ENCODE measurements around the gene DEAF1.

Gene DEAF1

GRCh38 chr11:624705-625635 lies 70.1 kb downstream of the DEAF1 start, which contains the start of gene CDHR5:
Gene CDHR5, minus strand, starts transcription at chr11:624955. Its CDS starts 53 bp downstream, at chr11:624902.
- H3K4me1 ChIP-seq (ENCODE audit: control insufficient read depth, insufficient read depth, low read length), result no peaks in the 10 kb centered on the region
- no peaks in the 10 kb centered on the region for H3K36me3 ChIP-seq (ENCODE audit: control insufficient read depth, insufficient read depth, low read length, severe bottlenecking)
- no peak within 1 kb of the TSS for H3K9ac ChIP-seq (ENCODE audit: low read length)
- no peak for DNase-seq (ENCODE audit: low read depth)
- H3K9me3 ChIP-seq (ENCODE audit: control insufficient read depth, low read length), result no peaks in the 10 kb centered on the region
- no peak within 1 kb of the TSS for H3K4me3 ChIP-seq (ENCODE audit: low read length)
- H3K27me3 ChIP-seq (replicated peaks; ENCODE audit: control insufficient read depth, insufficient read depth, low read length), result peaks cover 5% of the 10 kb centered on the region

- Histone ChIP-seq H3K9me3 (ENCODE audit: control insufficient read depth, low read length) (no peaks in the 10 kb centered on the region), H3K4me3 (ENCODE audit: low read length) (no peak overlapping the region), H3K4me1 (ENCODE audit: control insufficient read depth, insufficient read depth, low read length) (no peaks in the 10 kb centered on the region), H3K27me3 (replicated peaks; ENCODE audit: control insufficient read depth, insufficient read depth, low read length) (peaks cover 5% of the 10 kb centered on the region), H3K9ac (ENCODE audit: low read length) (no peak overlapping the region), H3K36me3 (ENCODE audit: control insufficient read depth, insufficient read depth, low read length, severe bottlenecking) (no peaks in the 10 kb centered on the region)
- DNase-seq (ENCODE audit: low read depth), result no peak
Observed at GRCh38 chr11:623999-624704, 70.9 kb downstream of the DEAF1 start.

- peaks cover 2% of the 10 kb centered on the region for H3K36me3 ChIP-seq (ENCODE audit: control insufficient read depth, insufficient read depth, low read length, severe bottlenecking)
- peaks cover 5% of the 10 kb centered on the region for H3K27me3 ChIP-seq (replicated peaks; ENCODE audit: control insufficient read depth, insufficient read depth, low read length)
- H3K4me3 ChIP-seq (ENCODE audit: low read length), result no peak overlapping the region
- no peak overlapping the region for H3K9ac ChIP-seq (ENCODE audit: low read length)
- no peaks in the 10 kb centered on the region for H3K4me1 ChIP-seq (ENCODE audit: control insufficient read depth, insufficient read depth, low read length)
- DNase-seq (ENCODE audit: low read depth), result no peak
- H3K9me3 ChIP-seq (ENCODE audit: control insufficient read depth, low read length), result no peaks in the 10 kb centered on the region
Observed at GRCh38 chr11:623349-623869, 71.6 kb downstream of the DEAF1 start.

DNA sequence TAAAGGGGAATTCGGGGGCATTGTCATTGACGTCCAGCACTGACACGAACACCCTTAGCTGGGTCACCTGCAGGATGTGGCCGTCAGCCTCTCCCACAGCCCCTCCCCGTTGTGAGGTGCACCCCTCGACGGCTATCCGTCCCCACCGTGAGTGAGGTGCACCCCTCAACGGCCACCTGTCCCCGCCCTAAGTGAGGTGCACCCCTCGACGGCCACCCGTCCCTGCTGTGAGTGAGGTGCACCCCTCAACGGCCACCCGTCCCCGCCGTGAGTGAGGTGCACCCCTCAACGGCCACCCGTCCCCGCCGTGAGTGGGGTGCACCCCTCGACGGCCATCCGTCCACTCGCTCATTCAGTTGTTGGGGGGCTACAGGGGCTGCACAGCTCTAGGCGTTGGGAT lies 73.2 kb downstream of the DEAF1 start:
- Histone ChIP-seq H3K9me3 (ENCODE audit: control insufficient read depth, low read length) (no peaks in the 10 kb centered on the region), H3K9ac (ENCODE audit: low read length) (no peak overlapping the region), H3K36me3 (ENCODE audit: control insufficient read depth, insufficient read depth, low read length, severe bottlenecking) (peaks cover 5% of the 10 kb centered on the region)

DNA sequence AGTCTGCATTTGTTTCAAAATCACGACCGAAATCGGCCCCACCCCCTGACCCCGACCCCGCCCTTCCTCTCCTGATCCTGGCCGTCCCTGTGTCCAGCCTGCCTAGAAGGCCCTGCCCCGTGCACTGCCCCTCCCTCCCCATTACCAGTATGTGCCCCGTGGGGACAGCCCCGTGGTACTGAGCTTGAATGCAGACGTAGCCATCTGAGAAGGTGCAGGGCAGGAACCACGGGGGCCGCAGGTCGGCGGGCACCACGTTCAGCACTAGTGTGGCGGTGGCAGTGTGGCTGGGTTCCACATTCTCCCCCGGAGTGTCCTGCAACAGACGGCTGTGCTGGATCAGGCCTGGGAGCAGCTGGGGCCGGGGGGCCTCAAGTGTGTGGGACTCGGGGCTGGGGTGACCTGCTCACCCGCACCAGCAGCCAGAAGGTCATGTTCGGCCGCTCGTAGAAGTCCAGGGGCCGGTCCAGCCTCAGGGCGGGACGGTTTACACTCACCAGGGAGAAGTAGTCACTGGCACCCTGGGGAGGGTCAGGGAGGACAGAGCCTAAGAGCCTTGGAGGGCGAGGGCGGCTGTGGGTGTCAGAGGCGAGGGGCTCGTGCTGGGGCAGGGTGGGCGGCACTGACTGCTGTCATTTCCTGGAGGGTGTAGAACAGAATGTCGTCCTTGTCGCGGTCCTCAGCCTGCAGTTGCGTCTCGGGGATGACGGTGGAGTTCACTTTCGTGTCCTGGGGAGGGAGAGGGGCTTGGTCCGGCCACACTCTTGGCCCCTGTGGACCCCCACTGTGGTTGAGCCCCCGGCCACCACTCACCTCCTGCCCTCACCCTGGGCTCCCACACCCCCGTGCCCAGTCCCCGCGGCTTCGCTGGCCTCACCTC lies 73.8 kb downstream of the DEAF1 start:
- no peak overlapping the region for H3K9ac ChIP-seq (ENCODE audit: low read length)

More for the DNA sequence above, 73.2 kb downstream of the DEAF1 start:
- DNase-seq (ENCODE audit: low read depth), result no peak
- Histone ChIP-seq H3K4me3 (ENCODE audit: low read length) (no peak overlapping the region), H3K4me1 (ENCODE audit: control insufficient read depth, insufficient read depth, low read length) (no peaks in the 10 kb centered on the region), H3K27me3 (replicated peaks; ENCODE audit: control insufficient read depth, insufficient read depth, low read length) (peaks cover 5% of the 10 kb centered on the region)

GRCh38 chr11:620201-620600 lies 74.8 kb downstream of the DEAF1 start:
- Histone ChIP-seq H3K4me1 (ENCODE audit: control insufficient read depth, insufficient read depth, low read length) (peaks cover 2% of the 10 kb centered on the region), H3K9ac (ENCODE audit: low read length) (no peak overlapping the region), H3K9me3 (ENCODE audit: control insufficient read depth, low read length) (no peaks in the 10 kb centered on the region), H3K4me3 (ENCODE audit: low read length) (no peak overlapping the region), H3K36me3 (ENCODE audit: control insufficient read depth, insufficient read depth, low read length, severe bottlenecking) (peaks cover 5% of the 10 kb centered on the region), H3K27me3 (replicated peaks; ENCODE audit: control insufficient read depth, insufficient read depth, low read length) (no peaks in the 10 kb centered on the region)
- no peak for DNase-seq (ENCODE audit: low read depth)

More for the DNA sequence above, 73.8 kb downstream of the DEAF1 start:
- Histone ChIP-seq H3K4me3 (ENCODE audit: low read length) (no peak overlapping the region), H3K4me1 (ENCODE audit: control insufficient read depth, insufficient read depth, low read length) (no peaks in the 10 kb centered on the region), H3K27me3 (replicated peaks; ENCODE audit: control insufficient read depth, insufficient read depth, low read length) (peaks cover 5% of the 10 kb centered on the region), H3K36me3 (ENCODE audit: control insufficient read depth, insufficient read depth, low read length, severe bottlenecking) (peaks cover 5% of the 10 kb centered on the region), H3K9me3 (ENCODE audit: control insufficient read depth, low read length) (no peaks in the 10 kb centered on the region)
- no peak for DNase-seq (ENCODE audit: low read depth)

- no peak for DNase-seq (ENCODE audit: low read depth)
- Histone ChIP-seq H3K4me1 (ENCODE audit: control insufficient read depth, insufficient read depth, low read length) (peaks cover 6% of the 10 kb centered on the region), H3K27me3 (replicated peaks; ENCODE audit: control insufficient read depth, insufficient read depth, low read length) (no peaks in the 10 kb centered on the region), H3K4me3 (ENCODE audit: low read length) (no peak overlapping the region), H3K9me3 (ENCODE audit: control insufficient read depth, low read length) (no peaks in the 10 kb centered on the region), H3K9ac (ENCODE audit: low read length) (no peak overlapping the region), H3K36me3 (ENCODE audit: control insufficient read depth, insufficient read depth, low read length, severe bottlenecking) (peaks cover 5% of the 10 kb centered on the region)
Observed at GRCh38 chr11:619628-620050, 75.4 kb downstream of the DEAF1 start.

DNA sequence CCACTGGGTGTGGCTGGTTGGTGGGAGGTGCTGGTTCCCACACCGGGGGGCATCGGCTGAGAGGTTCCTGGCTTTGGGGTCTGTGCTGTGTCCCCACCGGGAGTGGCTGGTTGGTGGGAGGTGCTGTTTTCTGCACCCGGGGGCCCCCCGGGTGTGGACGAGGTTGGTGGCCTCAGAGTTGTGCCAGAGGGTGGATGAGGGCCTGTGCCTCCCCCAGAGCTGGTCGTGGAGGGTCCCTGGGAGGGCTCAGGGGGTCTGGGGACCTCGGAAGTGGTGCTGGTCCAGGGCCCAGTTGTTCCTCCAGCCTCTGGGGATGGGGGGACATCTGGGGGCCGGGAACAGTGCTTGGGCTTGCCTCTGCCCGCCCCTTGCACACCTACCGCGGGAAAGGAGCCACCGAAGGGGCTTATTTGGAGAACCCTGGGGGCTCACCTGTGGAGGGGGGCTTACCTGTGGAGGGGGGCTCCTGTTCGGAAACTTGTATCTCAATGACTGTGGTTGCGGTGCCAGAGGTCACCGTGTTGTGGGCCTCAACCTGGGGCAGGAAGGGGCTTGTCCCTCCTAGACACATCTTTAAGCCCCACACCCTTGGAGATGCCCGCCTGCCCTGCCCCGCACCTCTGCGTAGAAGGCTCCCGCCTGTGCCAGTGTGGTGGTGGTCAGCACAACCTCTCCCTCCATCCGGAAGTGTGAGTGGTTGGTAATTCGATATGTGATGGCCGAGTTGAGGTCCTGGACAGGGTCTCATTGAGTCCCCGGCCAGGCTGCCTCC lies 76.0 kb downstream of the DEAF1 start:
- peaks cover 5% of the 10 kb centered on the region for H3K36me3 ChIP-seq (ENCODE audit: control insufficient read depth, insufficient read depth, low read length, severe bottlenecking)
- H3K9me3 ChIP-seq (ENCODE audit: control insufficient read depth, low read length), result no peaks in the 10 kb centered on the region
- no peaks in the 10 kb centered on the region for H3K27me3 ChIP-seq (replicated peaks; ENCODE audit: control insufficient read depth, insufficient read depth, low read length)
- H3K9ac ChIP-seq (ENCODE audit: low read length), result no peak overlapping the region
- H3K4me1 ChIP-seq (ENCODE audit: control insufficient read depth, insufficient read depth, low read length), result peaks cover 11% of the 10 kb centered on the region
- no peak overlapping the region for H3K4me3 ChIP-seq (ENCODE audit: low read length)
- no peak for DNase-seq (ENCODE audit: low read depth)

GRCh38 chr11:617912-618682 lies 76.9 kb downstream of the DEAF1 start:
- Histone ChIP-seq H3K27me3 (replicated peaks; ENCODE audit: control insufficient read depth, insufficient read depth, low read length) (no peaks in the 10 kb centered on the region), H3K9ac (ENCODE audit: low read length) (no peak overlapping the region), H3K4me3 (ENCODE audit: low read length) (no peak overlapping the region), H3K9me3 (ENCODE audit: control insufficient read depth, low read length) (no peaks in the 10 kb centered on the region), H3K36me3 (ENCODE audit: control insufficient read depth, insufficient read depth, low read length, severe bottlenecking) (peaks cover 7% of the 10 kb centered on the region), H3K4me1 (ENCODE audit: control insufficient read depth, insufficient read depth, low read length) (peaks cover 11% of the 10 kb centered on the region)
- DNase-seq (ENCODE audit: low read depth), result no peak
